ENCODE results near the gene TTBK1.

Gene TTBK1

GRCh38 chr6:43253401-43253800 lies 10.1 kb downstream of the TTBK1 start:
- H3K27me3 ChIP-seq (ENCODE audit: insufficient read depth, poor library complexity, severe bottlenecking) = peaks cover 30% of the 10 kb centered on the region
- no peak overlapping the region for H3K4me3 ChIP-seq (replicated peaks; ENCODE audit: insufficient read depth, low read length)
- no peak for DNase-seq (ENCODE audit: low read depth in 1 of 2, low spot score in 1 of 2)
- no peak overlapping the region for H3K27ac ChIP-seq (replicated peaks)
- TF ChIP-seq POLR2AphosphoS5 (IDR thresholded peaks at IDR 0.05; ENCODE audit: low read depth) = no peak
- TF ChIP-seq SPI1 (IDR thresholded peaks at IDR 0.05; ENCODE audit: borderline replicate concordance, low read depth) = no peak
- TF ChIP-seq, protein P1, sequence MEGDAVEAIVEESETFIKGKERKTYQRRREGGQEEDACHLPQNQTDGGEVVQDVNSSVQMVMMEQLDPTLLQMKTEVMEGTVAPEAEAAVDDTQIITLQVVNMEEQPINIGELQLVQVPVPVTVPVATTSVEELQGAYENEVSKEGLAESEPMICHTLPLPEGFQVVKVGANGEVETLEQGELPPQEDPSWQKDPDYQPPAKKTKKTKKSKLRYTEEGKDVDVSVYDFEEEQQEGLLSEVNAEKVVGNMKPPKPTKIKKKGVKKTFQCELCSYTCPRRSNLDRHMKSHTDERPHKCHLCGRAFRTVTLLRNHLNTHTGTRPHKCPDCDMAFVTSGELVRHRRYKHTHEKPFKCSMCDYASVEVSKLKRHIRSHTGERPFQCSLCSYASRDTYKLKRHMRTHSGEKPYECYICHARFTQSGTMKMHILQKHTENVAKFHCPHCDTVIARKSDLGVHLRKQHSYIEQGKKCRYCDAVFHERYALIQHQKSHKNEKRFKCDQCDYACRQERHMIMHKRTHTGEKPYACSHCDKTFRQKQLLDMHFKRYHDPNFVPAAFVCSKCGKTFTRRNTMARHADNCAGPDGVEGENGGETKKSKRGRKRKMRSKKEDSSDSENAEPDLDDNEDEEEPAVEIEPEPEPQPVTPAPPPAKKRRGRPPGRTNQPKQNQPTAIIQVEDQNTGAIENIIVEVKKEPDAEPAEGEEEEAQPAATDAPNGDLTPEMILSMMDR (IDR thresholded peaks at IDR 0.05; ENCODE audit: insufficient read depth, low read length) = no peak
- no peak for TF ChIP-seq GABPA (IDR thresholded peaks at IDR 0.05; ENCODE audit: low read depth)
- TF ChIP-seq REST (IDR thresholded peaks at IDR 0.05; ENCODE audit: insufficient replicate concordance, low read depth) = no peak

GRCh38 chr6:43254138-43254817 lies 11.0 kb downstream of the TTBK1 start:
- Histone ChIP-seq H3K27me3 (ENCODE audit: insufficient read depth, poor library complexity, severe bottlenecking) (peaks cover 31% of the 10 kb centered on the region), H3K4me3 (replicated peaks; ENCODE audit: insufficient read depth, low read length) (no peak overlapping the region), H3K27ac (replicated peaks) (no peak overlapping the region)
- no peak for DNase-seq (ENCODE audit: low read depth in 1 of 2, low spot score in 1 of 2)
- TF ChIP-seq REST (IDR thresholded peaks at IDR 0.05; ENCODE audit: insufficient replicate concordance, low read depth) = no peak
- no peak for TF ChIP-seq GABPA (IDR thresholded peaks at IDR 0.05; ENCODE audit: low read depth)
- TF ChIP-seq, protein P1 (IDR thresholded peaks at IDR 0.05; ENCODE audit: insufficient read depth, low read length) = no peak
- no peak for TF ChIP-seq POLR2AphosphoS5 (IDR thresholded peaks at IDR 0.05; ENCODE audit: low read depth)
- TF ChIP-seq SPI1 (IDR thresholded peaks at IDR 0.05; ENCODE audit: borderline replicate concordance, low read depth) = no peak

GRCh38 chr6:43254846-43255245 lies 11.6 kb downstream of the TTBK1 start:
- Histone ChIP-seq H3K27me3 (ENCODE audit: insufficient read depth, poor library complexity, severe bottlenecking) (peaks cover 31% of the 10 kb centered on the region), H3K4me3 (replicated peaks; ENCODE audit: insufficient read depth, low read length) (no peak overlapping the region), H3K27ac (replicated peaks) (no peak overlapping the region)
- TF ChIP-seq REST (IDR thresholded peaks at IDR 0.05; ENCODE audit: insufficient replicate concordance, low read depth) = no peak
- TF ChIP-seq GABPA (IDR thresholded peaks at IDR 0.05; ENCODE audit: low read depth) = no peak
- TF ChIP-seq POLR2AphosphoS5 (IDR thresholded peaks at IDR 0.05; ENCODE audit: low read depth) = no peak
- no peak for TF ChIP-seq SPI1 (IDR thresholded peaks at IDR 0.05; ENCODE audit: borderline replicate concordance, low read depth)
- TF ChIP-seq, protein P1 (IDR thresholded peaks at IDR 0.05; ENCODE audit: insufficient read depth, low read length) = no peak
- DNase-seq (ENCODE audit: low read depth in 1 of 2, low spot score in 1 of 2) = no peak
